Effector CD8-positive, alpha-beta T cell (primary cell): ENCODE measurements around the gene YEATS2.
"Not testable (repeated sequence)": the region's sequence is repeated elsewhere in the genome, so short reads cannot be mapped to it uniquely, and the experiment has no call there.

Experiments used
- DNase-seq: peaks from one replicate; lab custom pipeline; 2025; lab: John Stamatoyannopoulos, UW
- total RNA-seq, 4 experiments: gene quantifications; one replicate each; lab custom pipeline; 2026; lab: John Stamatoyannopoulos, UW

YEATS2 gene
- 78.3 to 105 (median 94.7) reads per million in 4 experiments for total RNA-seq

- DNase-seq: peak; percentile 50
These were observed at the start of gene YEATS2 for GRCh38 chr3:183697610-183698317. Gene YEATS2, plus strand, starts transcription at chr3:183697797. Its CDS starts 17,366 bp downstream, at chr3:183715163.

DNA sequence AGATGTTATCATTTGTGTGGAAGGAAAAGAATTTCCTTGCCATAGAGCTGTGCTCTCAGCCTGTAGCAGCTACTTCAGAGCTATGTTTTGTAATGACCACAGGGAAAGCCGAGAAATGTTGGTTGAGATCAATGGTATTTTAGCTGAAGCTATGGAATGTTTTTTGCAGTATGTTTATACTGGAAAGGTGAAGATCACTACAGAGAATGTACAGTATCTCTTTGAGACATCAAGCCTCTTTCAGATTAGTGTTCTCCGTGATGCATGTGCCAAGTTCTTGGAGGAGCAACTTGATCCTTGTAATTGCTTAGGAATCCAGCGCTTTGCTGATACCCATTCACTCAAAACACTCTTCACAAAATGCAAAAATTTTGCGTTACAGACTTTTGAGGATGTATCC, 47.0 kb upstream of the YEATS2 start:
- DNase-seq: no peak

DNA sequence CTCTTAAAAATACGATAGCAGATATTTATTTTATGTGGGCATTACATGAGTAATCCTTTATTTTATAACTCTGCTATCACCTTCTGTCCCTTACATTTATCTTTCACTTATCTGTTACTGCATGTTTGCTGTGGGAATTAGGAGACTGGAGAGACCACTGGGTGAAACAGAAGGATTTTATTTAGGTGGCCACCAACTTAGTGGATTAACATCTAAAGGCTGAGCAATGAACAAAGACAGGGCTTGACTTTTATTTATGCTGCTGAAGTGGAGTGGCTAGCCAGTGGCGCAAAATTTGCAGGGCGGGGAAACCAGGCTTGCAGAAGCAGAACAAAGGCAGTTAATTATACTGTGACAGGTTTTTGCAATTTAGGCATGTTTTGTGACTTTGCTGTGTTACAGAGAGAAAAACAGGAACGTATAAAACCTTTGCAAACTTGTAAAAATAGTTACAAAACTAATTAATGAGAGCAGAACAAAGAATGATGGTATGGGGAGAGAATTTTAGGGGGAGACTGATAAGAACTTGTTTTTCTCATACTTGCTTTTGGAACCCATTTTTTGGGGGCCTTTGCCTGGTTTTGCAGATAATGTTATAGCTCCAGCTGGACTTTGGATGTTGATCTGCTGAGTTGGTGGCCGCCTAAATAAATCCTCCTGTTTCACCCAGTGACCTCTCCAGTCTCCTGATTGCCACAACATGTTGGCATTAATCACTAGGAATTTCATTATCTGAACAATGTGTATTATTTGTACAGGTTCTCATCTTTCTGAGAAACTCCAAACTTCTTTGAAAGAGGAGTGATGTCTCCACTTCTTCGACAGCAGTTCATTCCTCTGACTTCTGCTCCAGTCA, 44.2 kb upstream of the YEATS2 start:
- DNase-seq: no peak

DNA sequence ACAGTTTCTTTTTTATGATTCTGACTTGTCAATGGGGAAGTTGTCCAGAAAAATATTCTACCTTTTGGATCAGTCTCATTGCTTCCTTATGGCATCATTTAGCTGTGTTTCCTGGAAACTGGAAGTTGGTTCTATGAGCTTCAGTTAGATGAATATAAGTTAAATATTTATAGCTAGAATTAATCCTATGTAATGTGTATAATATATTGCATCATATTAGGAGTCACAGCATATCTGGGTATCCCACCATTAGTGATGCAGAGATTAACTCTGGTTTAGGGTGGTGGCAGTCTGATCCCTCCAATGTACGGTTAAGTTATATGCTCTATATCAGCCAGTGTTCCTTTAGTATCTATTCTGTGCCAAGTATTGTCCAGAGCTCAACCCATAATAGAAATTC, 42.9 kb upstream of the YEATS2 start:
- DNase-seq: no peak

- DNase-seq: no peak
These were observed 35.5 kb upstream of the YEATS2 start for GRCh38 chr3:183662099-183662498.

- DNase-seq: no peak
These were observed 32.6 kb upstream of the YEATS2 start for GRCh38 chr3:183664913-183665381.

DNA sequence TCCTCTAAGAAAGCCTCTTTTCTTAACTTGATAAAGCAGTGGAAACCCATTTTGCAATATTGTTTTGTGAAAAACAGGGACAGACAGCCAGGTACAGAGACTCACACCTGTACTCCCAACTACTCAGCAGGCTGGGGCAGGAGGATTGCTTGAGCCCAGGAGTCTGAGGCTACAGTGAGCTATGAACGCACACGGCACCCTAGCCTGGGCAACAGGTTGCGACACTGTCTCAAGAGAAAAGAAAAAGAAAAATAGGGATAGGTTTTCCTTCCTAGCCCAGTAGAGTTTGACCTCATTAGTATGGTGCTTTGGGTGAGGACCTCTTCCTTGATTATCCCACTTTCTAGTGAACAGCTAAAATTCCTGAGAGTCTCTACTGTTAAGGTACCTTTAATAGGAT, 17.5 kb upstream of the YEATS2 start:
- DNase-seq: no peak

GRCh38 chr3:183687705-183688104, 9.9 kb upstream of the YEATS2 start:
- no peak for DNase-seq

DNA sequence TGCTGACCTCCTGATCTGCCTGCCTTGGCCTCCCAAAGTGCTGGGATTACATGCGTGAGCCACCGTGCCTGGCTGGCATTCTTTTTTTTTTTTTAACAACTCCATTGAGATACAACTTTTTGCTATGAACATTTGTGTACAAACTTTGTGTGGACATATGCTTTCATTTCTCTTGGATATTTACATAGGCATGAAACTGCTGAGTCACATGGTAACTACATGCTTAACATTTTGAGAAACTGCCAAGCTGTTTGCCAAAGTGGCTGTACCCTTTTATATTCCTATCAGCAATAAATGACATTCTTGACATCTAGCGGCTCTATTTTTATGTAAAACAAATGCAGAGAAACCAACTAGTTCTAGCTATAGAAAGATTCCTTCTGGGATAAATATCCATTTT, 8.7 kb upstream of the YEATS2 start:
- no peak for DNase-seq

DNA sequence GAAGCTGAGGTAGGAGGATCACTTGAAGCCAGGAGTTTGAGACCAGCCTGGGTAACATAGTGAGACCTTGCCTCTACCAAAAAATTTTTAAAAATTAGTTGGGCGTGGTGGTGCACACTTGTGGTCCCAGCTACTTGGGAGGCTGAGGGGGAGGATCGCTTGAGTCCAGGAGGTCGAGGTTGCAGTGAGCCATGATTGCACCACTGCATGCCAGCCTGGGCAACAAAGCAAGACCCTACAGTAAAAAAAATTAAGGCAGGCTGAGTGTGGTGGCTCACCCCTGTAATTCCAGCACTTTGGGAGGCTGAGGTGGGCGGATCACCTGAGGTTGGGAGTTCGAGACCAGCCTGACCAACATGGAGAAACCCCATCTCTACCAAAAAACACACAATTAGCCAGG, 8.0 kb upstream of the YEATS2 start:
- not testable (repeated sequence) for DNase-seq

DNA sequence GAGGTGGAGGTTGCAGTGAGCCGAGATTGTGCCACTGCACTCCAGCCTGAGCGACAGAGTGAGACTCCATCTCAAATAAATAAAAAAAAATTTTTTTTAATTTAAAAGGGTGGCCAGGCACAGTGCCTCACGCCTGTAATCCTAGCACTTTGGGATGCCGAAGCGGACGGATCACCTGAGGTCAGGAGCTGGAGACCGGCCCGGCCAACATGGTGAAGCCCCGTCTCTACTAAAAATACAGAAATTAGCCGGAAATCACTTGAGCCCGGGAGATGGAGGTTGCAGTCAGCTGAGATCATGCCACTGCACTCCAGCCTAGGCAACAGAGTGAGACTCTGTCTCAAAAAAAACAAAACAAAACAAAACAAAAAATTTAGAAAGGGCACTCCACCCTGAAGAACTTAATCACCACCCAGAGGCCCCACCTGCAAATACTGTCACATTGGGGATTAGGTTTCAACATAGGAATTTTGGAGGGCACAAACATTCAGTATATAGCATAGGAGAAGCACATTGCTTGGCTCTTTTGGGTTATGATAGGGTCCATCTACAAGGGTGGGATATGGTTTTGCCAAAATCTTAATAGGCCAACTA, 7.1 kb upstream of the YEATS2 start:
- no peak for DNase-seq

DNA sequence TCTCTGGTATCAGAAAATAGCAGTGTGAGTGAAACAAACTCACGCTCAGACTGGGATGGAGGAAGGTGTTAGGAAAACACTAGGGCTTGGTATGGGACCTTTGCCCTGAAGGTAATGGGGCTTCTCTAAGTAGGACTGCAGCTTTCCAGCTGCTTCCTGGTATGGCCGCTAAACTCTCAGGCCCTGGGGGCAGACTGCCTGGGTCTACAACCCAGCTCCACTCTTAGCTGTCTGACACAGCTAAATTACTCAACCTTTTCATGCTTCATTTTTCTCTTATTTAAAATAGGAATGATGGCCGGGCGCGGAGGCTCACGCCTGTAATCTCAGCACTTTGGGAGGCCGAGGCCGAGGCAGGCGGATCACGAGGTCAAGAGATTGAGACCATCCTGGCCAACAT, 5.2 kb upstream of the YEATS2 start:
- no peak for DNase-seq

- no peak for DNase-seq
These were observed 1.8 kb upstream of the YEATS2 start for GRCh38 chr3:183695569-183696364.

- DNase-seq: no peak
These were observed 431 bp upstream of the YEATS2 start for GRCh38 chr3:183697123-183697609.

- DNase-seq: no peak
These were observed 738 bp downstream of the YEATS2 start for GRCh38 chr3:183698318-183698751.

- DNase-seq: no peak
These were observed 1.2 kb downstream of the YEATS2 start for GRCh38 chr3:183698756-183699155.

DNA sequence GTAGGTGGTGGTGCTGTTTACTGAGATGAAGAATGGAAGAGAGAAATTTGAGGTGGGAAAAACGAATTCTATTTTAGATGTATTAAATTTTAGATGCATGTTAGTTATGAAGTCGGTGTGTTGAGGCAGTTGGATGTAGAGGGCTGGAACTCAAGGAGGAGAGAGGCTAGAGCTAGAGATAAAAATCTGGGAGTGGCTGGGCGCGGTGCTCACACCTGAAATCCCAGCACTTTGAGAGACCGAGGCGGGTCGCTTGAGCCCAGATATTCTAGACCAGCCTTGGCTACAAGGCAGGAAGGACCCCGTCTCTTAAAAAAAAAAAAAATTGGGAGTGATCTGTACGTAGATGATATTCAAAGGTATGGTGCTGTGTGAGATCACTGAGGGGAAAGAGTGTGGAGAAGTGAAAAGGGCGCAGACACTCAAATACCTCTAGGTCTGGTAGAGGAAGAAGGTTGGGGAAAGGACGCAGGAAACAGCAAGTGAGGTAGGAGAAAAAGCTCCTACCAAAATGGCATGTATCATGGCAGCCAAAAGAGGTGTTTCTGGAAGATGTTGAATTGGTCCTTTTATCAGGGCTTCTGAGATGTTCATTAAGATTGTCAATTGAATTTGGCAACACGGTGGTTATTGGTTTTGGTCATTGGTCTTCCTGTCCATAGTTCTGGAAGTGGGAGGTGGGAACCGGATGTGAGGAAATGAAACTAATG, 1.8 kb downstream of the YEATS2 start:
- no peak for DNase-seq

DNA sequence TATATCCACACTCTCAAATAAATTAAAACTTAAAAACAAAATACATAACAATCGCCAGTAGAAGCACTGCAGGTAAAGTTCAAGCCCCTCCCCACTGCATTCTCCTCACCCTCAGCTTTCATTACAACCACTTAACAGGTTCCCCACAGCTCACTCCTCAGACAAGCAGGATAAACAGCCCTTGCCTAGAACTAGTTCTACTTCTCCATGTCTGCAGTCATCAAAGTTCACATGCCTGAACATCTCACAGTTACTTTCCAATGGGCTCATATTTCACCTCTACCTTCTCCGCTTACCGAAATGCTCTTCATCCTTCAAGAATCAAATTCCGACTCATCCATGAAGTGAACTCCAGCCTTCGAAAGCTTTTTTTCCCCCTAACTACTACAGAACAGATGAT, 4.1 kb downstream of the YEATS2 start:
- no peak for DNase-seq

GRCh38 chr3:183703892-183704291, 6.3 kb downstream of the YEATS2 start:
- DNase-seq: not testable (repeated sequence)

DNA sequence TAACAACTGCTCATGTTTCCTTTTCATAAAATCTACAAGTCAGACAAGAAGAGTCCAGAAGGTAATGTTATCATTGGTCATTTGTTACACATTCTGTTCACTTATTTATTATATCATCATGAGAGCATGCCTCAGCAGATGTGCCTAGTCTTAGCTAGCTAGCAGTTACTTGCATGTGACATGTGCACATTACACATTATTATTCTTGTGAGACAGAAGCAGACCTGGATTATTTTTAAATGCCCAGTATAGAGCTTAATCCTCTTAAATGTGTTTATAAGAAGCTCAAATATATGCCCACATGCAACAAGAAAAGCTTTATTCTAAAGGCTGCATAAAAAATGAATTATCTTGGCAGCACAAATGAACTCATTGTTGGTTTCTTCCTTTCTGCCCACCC, 12.6 kb downstream of the YEATS2 start:
- no peak for DNase-seq

- no peak for DNase-seq
These were observed 13.9 kb downstream of the YEATS2 start for GRCh38 chr3:183711516-183711915.
